HepG2 (cell line): ENCODE measurements around the gene KRTAP20-2. TPM values are rescaled to one million over a fixed set of nuclear protein-coding genes. Genes with fewer than 3 reads are reported as not detected.

ENCODE experiments used
- ATAC-seq: fragments of 200-7000 bp; cut with Tn5 transposase; 3 replicates; pipeline ENCODE4 v1.9.1; 2020; ENCODE audit warnings: mild to moderate bottlenecking, moderate library complexity
- BruUV-seq: library from RNA; stranded (reverse); fragments of 400-500 nt; replicated peaks from 2 replicates; lab custom pipeline; 2021; lab: Mats Ljungman, UMichigan
- CTCF ChIA-PET: fragments of 300-600 bp; formaldehyde crosslinking; extraction: SDS; loops from one replicate; lab custom pipeline; 2021; ENCODE audit warnings: low total read pairs, inconsistent platforms, low intra/inter-chr PET ratio; lab: Yijun Ruan, JAX
- POLR2A ChIA-PET: fragments of 350-600 bp; sonication (Branson Sonifier 250); formaldehyde crosslinking; loops from one replicate; lab custom pipeline; 2020; ENCODE audit warnings: antibody characterized with exemption, inconsistent platforms; lab: Yijun Ruan, JAX
- DNase-seq: peaks from one replicate; pipeline ENCODE4 v3.0.0-alpha.2; 2015; ENCODE audit warnings: low spot score
- FAIRE-seq: peaks from 3 replicates; lab custom pipeline; 2011; peaks lifted over from hg19 to GRCh38; lab: Jason Lieb, UNC
- H2AFZ ChIP-seq: one replicate; pipeline ENCODE4 v1.6.1; 2011; ENCODE audit warnings: low read length, inconsistent platforms
- H3K27ac ChIP-seq: fragments of 300-600 bp; 3 replicates; pipeline ENCODE4 v1.8.0; 2011; ENCODE audit warnings: mixed run types, mild to moderate bottlenecking, mixed read lengths, low read length, inconsistent platforms; ENCODE audit not compliant: insufficient read depth; ENCODE audit errors: extremely low read length
- H3K27me3 ChIP-seq, 2 experiments: fragments of 200-600 bp in 1 of 2; 2 replicates in 1 of 2; 3 replicates in 1 of 2; pipeline versions ENCODE4 v1.6.0 to v1.8.0; 2011; ENCODE audit warnings: low read length in 2 of 2, mild to moderate bottlenecking in 2 of 2, moderate library complexity in 2 of 2, inconsistent platforms in 1 of 2; ENCODE audit not compliant: insufficient read depth in 2 of 2, control insufficient read depth in 1 of 2
- H3K36me3 ChIP-seq, 2 experiments: fragments of 200-600 bp in 1 of 2; replicated peaks in 1 of 2; 2 replicates in 1 of 2; 3 replicates in 1 of 2; pipeline versions ENCODE4 v1.5.1 to v1.8.0; 2011; ENCODE audit warnings: low read length in 2 of 2, inconsistent platforms in 1 of 2; ENCODE audit not compliant: insufficient read depth in 2 of 2, control insufficient read depth in 1 of 2
- H3K4me1 ChIP-seq: 2 replicates; pipeline ENCODE4 v1.5.1; 2012; ENCODE audit warnings: low read length, inconsistent platforms; ENCODE audit not compliant: insufficient read depth
- H3K4me2 ChIP-seq: 2 replicates; pipeline ENCODE4 v1.6.0; 2011; ENCODE audit warnings: low read depth, low read length, inconsistent platforms
- H3K4me3 ChIP-seq, 3 experiments: fragments of 200-600 bp in 1 of 3; sonication (generic), shearing (Covaris generic) in 1 of 3; replicated peaks in 1 of 3; 2 replicates each; pipeline ENCODE4 v1.5.1; 2011 to 2016; ENCODE audit warnings: low read length in 3 of 3, inconsistent platforms in 2 of 3, low read depth in 2 of 3, mild to moderate bottlenecking in 2 of 3, control low read depth in 1 of 3, mixed read lengths in 1 of 3; ENCODE audit not compliant: insufficient read depth in 1 of 3
- H3K79me2 ChIP-seq: one replicate; pipeline ENCODE4 v1.6.1; 2011; ENCODE audit warnings: low read length, inconsistent platforms; ENCODE audit not compliant: insufficient read depth
- H3K9ac ChIP-seq: 2 replicates; pipeline ENCODE4 v1.6.0; 2011; ENCODE audit warnings: mild to moderate bottlenecking, low read depth, low read length, inconsistent platforms; ENCODE audit not compliant: insufficient read depth
- H3K9me3 ChIP-seq: 2 replicates; pipeline ENCODE4 v1.5.1; 2012; ENCODE audit warnings: mild to moderate bottlenecking, low read length
- H4K20me1 ChIP-seq: 2 replicates; pipeline ENCODE4 v1.6.0; 2011; ENCODE audit warnings: inconsistent platforms, mild to moderate bottlenecking, low read length, moderate library complexity; ENCODE audit not compliant: insufficient read depth
- EP300 ChIP-seq, 3 experiments: sonication (generic) in 1 of 3; formaldehyde crosslinking in 1 of 3; IDR thresholded peaks; 2 replicates each; pipeline versions ENCODE4 v1.5.1 to v1.6.1; 2011 to 2020; ENCODE audit warnings: low read depth in 2 of 3, low read length in 2 of 3, borderline replicate concordance in 1 of 3, improper control_type of control experiment in 1 of 3, mild to moderate bottlenecking in 1 of 3, missing genetic modification reagents in 1 of 3, moderate library complexity in 1 of 3
- FOSL2 ChIP-seq: sonication (generic); formaldehyde crosslinking; IDR thresholded peaks from 2 replicates; pipeline ENCODE4 v1.4.0; 2020; ENCODE audit warnings: missing genetic modification reagents
- JARID2 ChIP-seq: sonication (generic); formaldehyde crosslinking; IDR thresholded peaks from 2 replicates; pipeline ENCODE4 v1.8.1; 2023; ENCODE audit warnings: missing genetic modification reagents, inconsistent platforms; ENCODE audit not compliant: insufficient replicate concordance
- MXI1 ChIP-seq: IDR thresholded peaks from 3 replicates; pipeline ENCODE4 v1.6.1; 2012; ENCODE audit warnings: low read depth, low read length, inconsistent platforms, borderline replicate concordance
- POLR2G ChIP-seq: fragments of 200-400 bp; formaldehyde crosslinking; IDR thresholded peaks from 2 replicates; pipeline ENCODE4 v1.6.1; 2018; ENCODE audit warnings: mild to moderate bottlenecking, low read depth, low read length, moderate library complexity
- RXRB ChIP-seq: IDR thresholded peaks from 2 replicates; pipeline ENCODE4 v1.6.1; 2016; ENCODE audit warnings: borderline replicate concordance, missing genetic modification reagents, missing compliant biosample characterization
- ZBTB7B ChIP-seq: sonication (generic); formaldehyde crosslinking; IDR thresholded peaks from 2 replicates; pipeline ENCODE4 v1.4.0; 2020; ENCODE audit warnings: missing genetic modification reagents
- ZNF34 ChIP-seq: sonication (generic); formaldehyde crosslinking; IDR thresholded peaks from 2 replicates; pipeline ENCODE4 v1.4.0; 2020; ENCODE audit warnings: mild to moderate bottlenecking, missing genetic modification reagents, borderline replicate concordance
- ZNF354B ChIP-seq: sonication (generic); formaldehyde crosslinking; IDR thresholded peaks from 2 replicates; pipeline ENCODE4 v1.8.0; 2022; ENCODE audit warnings: mild to moderate bottlenecking, missing genetic modification reagents
- ZNF547 ChIP-seq: sonication (generic); formaldehyde crosslinking; IDR thresholded peaks from 2 replicates; pipeline ENCODE4 v1.5.1; 2020; ENCODE audit warnings: mild to moderate bottlenecking, missing genetic modification reagents
- ZNF576 ChIP-seq: sonication (generic); formaldehyde crosslinking; IDR thresholded peaks from 2 replicates; pipeline ENCODE4 v1.4.0; 2020; ENCODE audit warnings: mild to moderate bottlenecking, missing genetic modification reagents
- ZNF737 ChIP-seq: sonication (generic); formaldehyde crosslinking; IDR thresholded peaks from 2 replicates; pipeline ENCODE4 v1.5.0; 2020; ENCODE audit warnings: missing genetic modification reagents, mild to moderate bottlenecking, borderline replicate concordance
- WGBS: methylation state at CpG from one replicate; pipeline ENCODE4 v1.1.6; 2017; ENCODE audit warnings: low lambda C conversion rate; 5-methylcytosine and 5-hydroxymethylcytosine counted together
- in situ Hi-C: cut with HindIII; loops from 2 replicates; pipeline ENCODE4 v1.10.0; 2017; ENCODE audit warnings: low pct_unique_long_range_greater_than_20kb; ENCODE audit not compliant: extremely low pct_ligation_motif_present
- intact Hi-C: fragments of 100-400 bp; cut with micrococcal nuclease; formaldehyde crosslinking; loops from one replicate; pipeline ENCODE4 v1.10.0; 2022; ENCODE audit not compliant: unreplicated experiment
- polyA plus RNA-seq, 8 experiments: library from polyadenylated mRNA; depleted of rRNA in 3 of 8; stranded (reverse) in 7 of 8; unstranded in 1 of 8; fragments of >200 nt; fragmentation: Illumina TruSeq in 4 of 8; extraction: Trizol in 4 of 8; gene quantifications; 2 replicates each; pipeline versions ENCODE4 v1.2.1 to v1.2.3, GENCODE V29; 2011 to 2016; ENCODE audit warnings: low read depth in 4 of 8, missing spikeins in 1 of 8, mixed read lengths in 1 of 8; ENCODE audit not compliant: insufficient read depth in 1 of 8
- total RNA-seq, 5 experiments: library from RNA; depleted of rRNA; stranded (reverse); fragments of >200 nt; fragmentation: Illumina TruSeq; extraction: Trizol; gene quantifications; 2 replicates each; pipeline ENCODE4 v1.2.3, GENCODE V29; 2016; ENCODE audit warnings: low read depth in 1 of 5

KRTAP20-2 gene
- total and polyA plus RNA-seq, 2 of the 13 experiments (the other 11 are each of a cell fraction or from before 2014, with no cell fraction given), result not detected

DNA sequence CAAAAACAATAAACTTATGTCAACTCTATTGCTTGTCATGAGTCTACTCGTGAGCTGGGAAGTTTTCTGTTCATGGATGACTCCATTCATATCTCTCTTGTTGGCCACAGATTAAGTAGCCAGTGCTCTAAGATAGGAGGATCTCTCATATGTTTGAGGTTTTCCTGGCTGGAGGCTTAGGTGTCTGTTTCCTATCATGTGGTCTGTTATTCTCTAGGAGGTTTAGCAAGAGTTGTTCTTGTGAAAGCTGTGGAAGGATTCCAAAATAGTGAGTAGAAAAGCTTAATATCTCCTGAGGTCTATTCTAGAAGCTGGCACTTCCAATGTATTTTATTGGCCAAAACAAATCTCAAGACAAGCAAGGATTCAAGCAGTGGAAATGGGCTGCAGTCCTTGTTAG lies 5.8 kb upstream of the KRTAP20-2 start:
- Histone ChIP-seq H3K9me3 (peaks cover 87% of the 10 kb centered on the region), H3K4me2 (no peak overlapping the region), H3K36me3 (no peaks in the 10 kb centered on the region), H3K27me3 (no peaks in the 10 kb centered on the region), H3K79me2 (no peaks in the 10 kb centered on the region), H2AFZ (no peak overlapping the region), H3K4me3 (no peak overlapping the region), H3K4me1 (no peaks in the 10 kb centered on the region), H3K27ac (no peak overlapping the region), H4K20me1 (no peaks in the 10 kb centered on the region), H3K9ac (no peak overlapping the region)
- no TSS peak for BruUV-seq
- intact Hi-C loops, result no loop called here
- CTCF ChIA-PET, result no interaction called here
- ATAC-seq (no peak), FAIRE-seq (no peak), DNase-seq (no peak)
- TF ChIP-seq ZNF737 (CRISPR knock-in tag), result no peak
- no peak for TF ChIP-seq MXI1
- no peak for TF ChIP-seq ZNF354B
- no peak for TF ChIP-seq JARID2 (CRISPR knock-in tag)
- no peak for TF ChIP-seq ZNF547 (CRISPR knock-in tag)
- TF ChIP-seq POLR2G, result no peak
- no peak for TF ChIP-seq ZNF576 (CRISPR knock-in tag)
- TF ChIP-seq ZBTB7B (CRISPR knock-in tag), result no peak
- TF ChIP-seq FOSL2 (CRISPR knock-in tag), result no peak
- no peak for TF ChIP-seq EP300 (IDR thresholded peaks at IDR 0.05; ENCODE audit: low read depth in 2 of 2, low read length in 2 of 2)
- no peak for TF ChIP-seq EP300 (CRISPR knock-in tag; IDR thresholded peaks at IDR 0.05; ENCODE audit: borderline replicate concordance)
- no peak for TF ChIP-seq ZNF34 (CRISPR knock-in tag)
- no peak for TF ChIP-seq RXRB
- POLR2A ChIA-PET, result no interaction called here
- 0% methylated on average over 1 of the region's 1 CpG for WGBS
- in situ Hi-C loops, result no loop called here
